SIG-M5 treated with dmso at 0.1 percent for 504 hours (cell line): ENCODE data around the gene SBK3.
"Not testable (repeated sequence)": the region's sequence is repeated elsewhere in the genome, so short reads cannot be mapped to it uniquely, and the experiment has no call there.

Experiments used
- DNase-seq: peaks from one replicate; lab custom pipeline; 2025; ENCODE audit not compliant: unreplicated experiment; lab: John Stamatoyannopoulos, UW

Gene SBK3

DNA sequence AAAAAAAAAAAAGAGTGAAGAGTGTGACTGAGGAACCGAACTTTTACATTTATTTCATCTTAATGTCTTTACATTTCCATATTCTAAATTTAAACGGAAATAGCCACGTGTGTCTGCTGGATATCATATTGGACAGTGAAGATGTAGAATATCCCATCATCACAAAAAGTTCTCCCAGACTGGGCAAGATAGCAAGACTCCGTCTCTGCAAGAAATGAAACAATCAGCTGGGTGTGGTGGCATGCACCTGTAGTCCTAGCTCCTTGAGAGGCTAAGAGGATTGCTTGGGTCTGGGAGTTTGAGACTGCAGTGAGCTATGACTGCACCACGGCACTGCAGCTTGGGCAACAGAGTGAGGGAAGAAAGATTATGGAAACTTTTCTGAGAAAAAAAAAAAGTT lies 31.4 kb upstream of the SBK3 start:
- DNase-seq, result no peak

DNA sequence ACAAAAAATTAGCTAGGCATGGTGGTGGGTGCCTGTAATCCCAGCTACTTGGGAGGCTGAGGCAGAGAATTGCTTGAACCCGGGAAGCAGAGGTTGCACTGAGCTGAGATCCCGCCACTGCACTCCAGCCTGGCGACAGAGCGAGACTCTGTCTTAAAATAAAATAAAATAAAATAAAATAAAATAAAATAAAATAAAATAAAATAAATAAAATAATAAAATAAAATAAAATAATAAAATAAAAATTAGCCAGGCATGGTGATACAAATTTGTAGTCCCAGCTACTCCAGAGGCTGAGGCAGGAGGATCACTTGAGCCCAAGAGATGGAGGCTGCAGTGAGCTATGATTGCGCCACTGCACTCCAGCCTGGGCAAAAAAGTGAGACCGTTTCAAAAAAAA lies 28.6 kb upstream of the SBK3 start:
- DNase-seq, result not testable (repeated sequence)

DNA sequence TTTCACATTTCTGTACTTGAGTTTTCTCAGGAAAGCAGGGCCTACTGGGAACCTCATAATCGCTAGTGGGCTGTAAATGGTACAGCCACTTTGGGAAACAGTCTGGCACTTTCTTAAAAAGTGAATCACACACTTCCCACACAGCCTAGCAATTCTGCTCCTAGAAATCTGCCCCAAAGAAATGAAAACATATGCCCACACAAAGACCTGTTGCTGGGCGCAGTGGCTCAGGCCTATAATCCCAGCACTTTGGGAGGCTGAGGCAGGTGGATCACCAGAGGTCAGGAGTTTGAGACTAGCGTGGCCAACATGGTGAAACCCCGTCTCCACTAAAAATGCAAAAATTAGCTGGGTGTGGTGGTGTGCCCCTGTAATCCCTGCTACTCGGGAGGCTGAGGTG lies 24.1 kb upstream of the SBK3 start:
- DNase-seq, result not testable (repeated sequence)

DNA sequence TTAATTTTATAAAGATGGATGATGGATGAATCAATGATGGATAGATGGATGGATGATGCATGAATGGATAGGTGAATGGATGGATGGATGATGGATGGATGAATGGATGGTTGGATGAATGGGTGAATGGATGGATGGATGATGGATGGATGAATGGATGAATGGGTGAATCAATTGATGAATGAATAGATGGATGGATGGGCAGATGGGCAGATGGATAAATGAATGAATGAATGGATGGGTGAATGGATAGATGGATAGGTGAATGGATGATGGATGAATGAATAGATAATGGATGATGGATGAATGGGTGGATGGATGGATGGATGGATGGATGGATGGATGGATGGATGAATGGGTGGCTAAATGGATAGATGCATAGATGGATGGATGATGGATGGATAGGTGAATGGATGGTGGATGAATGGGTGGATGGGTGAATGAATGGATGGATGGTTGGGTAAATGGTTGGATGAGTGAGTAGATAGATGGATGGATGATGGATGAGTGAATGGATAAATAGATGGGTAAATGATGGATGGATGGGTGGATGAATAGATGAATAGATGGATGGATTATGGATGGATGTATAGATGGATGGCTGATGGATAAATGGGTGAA lies 22.5 kb upstream of the SBK3 start:
- no peak for DNase-seq

DNA sequence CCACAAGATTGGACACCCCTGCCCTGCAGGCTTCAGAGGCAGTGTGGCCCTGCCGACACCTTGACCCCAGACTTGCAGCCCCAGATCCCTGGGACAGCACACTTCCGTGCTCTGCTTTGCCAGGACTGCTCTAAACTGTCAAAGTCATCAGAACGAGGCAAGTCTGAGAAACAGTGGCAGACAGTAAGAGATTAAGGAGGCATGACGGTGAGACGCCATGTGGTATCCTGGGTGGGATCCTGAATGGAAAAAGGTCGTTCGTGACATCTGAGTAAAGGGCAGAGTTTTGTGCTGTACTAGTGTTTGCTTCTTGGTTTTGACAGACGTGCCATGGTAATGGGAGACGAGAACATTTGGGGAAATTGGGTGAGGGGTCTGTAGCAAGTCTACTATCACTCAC lies 21.5 kb upstream of the SBK3 start:
- no peak for DNase-seq

DNA sequence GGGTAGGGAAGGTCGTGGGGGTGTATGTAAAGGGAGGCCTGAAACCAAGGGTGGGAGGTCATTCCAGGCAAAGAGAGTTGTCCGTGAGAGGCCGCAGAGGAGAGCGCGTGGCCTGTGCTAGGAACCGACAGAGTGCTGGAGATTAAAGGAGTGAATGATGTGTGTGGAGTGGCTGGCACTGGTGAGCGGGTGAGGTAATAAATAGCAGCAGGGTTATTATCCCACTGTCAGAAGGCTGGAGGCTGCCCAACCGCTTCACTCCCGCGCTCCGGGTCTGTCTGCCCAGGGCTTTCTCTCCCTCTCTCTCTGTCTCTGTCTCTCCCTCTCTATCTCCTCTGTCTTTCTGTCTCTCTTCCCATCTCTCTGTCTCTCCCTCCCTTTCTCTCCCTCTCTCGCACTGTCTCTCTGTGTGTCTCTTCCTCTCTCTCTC lies 17.9 kb upstream of the SBK3 start:
- no peak for DNase-seq

DNA sequence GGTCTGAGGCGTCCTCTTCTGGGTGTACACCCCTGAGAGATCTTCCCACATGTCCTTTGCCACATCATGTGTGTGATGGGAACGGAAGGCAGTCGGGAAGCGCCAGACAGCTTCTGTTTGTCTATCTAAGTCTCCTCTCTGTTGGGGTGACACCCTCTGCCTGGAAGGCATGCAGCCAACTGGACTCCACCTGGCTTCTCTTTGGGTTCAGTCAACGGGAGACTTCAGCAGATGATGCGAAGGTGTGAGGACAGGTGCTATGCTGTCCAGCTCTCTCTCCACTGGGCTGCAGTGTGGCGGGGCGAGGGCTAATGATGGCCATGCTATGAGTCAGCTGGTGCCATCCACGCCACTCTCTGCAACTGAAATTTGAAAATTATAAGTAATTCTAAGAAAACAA lies 14.3 kb upstream of the SBK3 start:
- DNase-seq, result no peak

DNA sequence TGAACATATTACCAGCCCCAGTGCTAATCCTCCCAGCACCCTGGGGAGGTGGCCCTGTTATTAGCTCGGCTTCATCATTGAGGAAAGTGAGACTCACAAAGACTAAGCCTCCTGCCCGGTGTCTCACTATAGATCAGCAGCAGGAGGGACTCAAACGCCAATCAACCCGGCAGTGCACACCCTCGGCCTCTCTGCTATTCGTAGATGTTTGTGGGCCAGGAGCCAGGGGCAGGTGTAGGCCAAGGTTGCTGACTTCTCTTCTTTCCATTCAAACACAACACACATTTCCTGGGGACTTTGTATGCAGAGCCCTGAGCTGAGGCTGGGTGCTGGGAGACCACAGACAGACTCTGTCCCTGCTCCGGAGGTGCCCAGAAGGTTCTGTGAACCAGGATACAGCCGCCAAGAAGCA lies 9.4 kb upstream of the SBK3 start:
- DNase-seq, result no peak

DNA sequence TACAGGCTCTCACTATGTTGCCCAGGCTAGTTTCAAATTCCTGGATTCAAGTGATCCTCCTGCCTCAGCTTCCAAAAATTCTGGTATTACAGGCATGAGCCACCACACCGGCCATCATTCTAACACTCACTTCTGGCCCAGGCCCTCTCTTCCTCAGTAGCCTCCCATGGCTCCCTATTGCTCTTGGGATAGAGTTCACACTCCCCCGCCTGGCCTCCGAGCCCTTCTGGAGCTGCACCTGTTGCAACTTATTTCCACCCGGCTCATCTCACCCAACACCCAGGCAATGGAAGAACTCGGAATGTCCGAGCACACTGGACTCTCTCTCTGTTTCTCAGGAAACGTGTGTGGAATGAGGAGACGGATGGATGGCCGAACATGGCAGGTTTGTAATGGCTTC lies 9.0 kb upstream of the SBK3 start:
- no peak for DNase-seq

DNA sequence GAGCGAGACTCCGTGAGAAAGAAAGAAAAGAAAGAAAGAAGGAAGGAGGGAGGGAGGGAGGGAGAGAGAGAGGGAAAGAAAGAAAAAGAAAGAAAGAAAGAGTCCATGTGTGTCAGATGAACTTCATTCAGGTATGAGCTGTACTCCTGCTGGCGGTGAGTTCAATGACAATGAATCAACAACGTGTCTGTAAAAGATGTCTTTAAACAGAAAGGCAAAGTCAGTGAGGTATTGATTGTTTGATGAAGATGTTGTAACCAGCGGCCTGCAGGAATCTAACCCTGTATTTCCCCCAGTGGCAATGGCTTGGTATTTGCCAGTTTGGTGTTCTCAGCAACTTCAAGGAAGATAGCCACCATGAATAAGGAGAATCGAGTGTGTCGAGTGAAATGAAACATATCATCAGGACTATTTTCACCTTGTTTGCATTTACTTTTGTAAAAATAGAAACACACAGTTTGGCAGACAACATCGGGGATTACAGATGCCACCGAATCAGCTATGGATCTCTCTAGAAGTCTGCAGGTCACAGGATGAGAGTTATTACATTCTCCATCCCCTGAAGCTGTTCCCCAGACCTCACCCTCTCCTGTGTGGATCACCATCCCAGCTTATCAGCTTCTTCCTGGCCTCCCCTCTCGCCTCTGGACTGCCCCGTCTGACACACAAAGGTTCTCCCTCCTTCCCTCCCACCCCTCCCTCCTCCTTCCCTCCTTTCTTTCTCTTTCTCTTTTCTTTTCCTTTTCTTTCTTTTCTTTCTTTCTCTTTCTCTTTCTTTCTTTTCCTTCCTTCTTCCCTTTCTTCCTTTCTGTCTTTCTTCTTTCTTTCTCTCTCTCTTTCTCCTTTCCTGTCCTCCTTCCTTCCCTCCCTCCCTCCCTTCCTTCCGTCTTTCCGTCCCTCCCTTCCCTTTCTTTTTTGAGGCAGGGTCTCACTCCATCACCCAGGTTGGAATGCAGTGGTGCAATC lies 8.2 kb upstream of the SBK3 start:
- DNase-seq, result no peak

DNA sequence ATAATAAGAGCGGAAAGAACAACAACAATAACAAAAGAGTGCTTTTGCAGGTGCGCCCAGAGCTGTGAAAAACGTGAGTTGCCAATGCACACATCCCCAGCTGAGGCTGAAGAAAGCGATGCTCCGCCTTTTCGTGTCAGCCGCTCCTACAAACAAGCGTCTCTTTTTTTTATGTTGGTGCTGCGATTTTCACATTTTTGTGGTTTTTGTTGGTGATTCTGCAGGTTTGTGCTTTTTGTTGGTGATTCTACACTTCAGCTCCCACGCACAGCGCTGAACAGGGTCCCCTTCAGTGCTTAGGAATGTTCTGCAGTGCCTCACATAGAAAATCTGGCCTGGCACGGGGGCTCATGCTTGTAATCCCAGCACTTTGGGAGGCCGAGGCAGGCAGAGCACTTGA lies 7.3 kb upstream of the SBK3 start:
- DNase-seq, result no peak

DNA sequence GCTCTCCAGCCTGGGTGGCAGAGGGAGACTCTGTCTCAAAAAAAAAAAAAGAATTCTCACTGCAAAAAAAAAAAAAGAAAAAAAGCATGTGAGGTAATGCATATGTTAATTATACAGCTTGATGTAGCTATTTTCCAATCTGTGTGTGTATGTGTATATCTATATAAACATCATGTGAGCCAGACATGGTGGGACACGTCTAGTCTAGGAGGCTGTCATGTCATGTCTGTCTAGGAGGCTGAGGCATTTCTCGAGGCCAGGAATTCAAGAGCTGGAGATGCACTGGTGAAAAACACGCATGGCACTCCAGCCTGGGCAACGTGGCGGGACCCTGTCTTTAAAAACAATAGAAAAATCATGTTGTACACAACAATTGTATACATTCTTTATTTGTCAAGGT lies 6.9 kb upstream of the SBK3 start:
- no peak for DNase-seq

DNA sequence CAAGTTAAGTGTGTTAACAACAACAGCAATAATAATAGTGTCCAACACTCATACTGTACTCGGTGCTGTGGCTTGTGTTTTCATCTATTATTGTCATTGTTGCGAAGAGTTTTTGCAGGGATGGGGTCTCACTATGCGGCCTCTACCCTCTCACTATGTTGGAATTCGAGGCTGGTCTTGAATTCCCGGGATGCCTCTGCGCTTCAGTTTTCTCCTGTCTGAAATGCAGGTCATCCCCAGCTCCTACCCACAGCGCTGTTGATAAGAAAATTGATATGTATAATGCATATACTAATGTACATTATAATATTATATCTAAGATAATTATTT lies 4.9 kb upstream of the SBK3 start:
- DNase-seq, result no peak

DNA sequence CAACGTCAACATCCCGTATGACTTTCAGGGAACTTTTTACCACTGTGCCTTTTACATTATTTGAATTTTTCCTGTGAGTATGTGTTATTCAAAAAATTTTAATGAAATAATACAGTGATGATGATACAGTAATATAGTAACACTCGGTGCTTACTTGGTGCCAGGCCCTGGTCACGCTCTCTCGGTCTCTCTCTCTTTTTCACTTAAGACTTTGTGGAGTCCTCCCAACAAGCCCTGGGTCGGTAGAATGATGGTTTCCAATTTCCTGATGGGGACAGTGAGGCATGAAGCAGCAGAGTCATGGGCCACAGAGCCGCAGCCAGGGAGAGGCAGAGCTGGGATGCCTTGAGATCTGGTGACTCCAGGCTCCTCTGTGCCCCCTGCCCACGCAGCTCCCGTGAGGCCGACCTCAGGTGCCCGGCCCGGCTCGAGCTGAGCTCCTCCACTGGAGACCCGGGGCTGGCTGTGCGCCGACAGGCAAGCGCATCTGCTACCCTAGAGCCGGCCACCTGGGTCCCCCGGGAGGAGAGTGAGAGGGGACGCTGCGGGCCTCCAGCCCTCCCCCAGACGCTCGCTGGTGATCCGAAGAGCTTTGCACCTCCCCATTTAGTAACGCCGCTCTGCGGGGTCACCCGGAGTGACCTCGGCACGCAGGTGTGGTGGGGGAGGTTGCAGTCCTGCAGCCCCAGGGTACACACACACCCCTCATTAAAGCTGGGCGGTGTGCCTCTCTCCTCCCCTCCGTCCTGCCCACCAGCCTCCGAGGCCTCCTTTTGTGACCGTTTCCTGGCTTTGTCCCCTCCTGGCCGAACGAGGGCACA lies 4.4 kb upstream of the SBK3 start:
- no peak for DNase-seq

DNA sequence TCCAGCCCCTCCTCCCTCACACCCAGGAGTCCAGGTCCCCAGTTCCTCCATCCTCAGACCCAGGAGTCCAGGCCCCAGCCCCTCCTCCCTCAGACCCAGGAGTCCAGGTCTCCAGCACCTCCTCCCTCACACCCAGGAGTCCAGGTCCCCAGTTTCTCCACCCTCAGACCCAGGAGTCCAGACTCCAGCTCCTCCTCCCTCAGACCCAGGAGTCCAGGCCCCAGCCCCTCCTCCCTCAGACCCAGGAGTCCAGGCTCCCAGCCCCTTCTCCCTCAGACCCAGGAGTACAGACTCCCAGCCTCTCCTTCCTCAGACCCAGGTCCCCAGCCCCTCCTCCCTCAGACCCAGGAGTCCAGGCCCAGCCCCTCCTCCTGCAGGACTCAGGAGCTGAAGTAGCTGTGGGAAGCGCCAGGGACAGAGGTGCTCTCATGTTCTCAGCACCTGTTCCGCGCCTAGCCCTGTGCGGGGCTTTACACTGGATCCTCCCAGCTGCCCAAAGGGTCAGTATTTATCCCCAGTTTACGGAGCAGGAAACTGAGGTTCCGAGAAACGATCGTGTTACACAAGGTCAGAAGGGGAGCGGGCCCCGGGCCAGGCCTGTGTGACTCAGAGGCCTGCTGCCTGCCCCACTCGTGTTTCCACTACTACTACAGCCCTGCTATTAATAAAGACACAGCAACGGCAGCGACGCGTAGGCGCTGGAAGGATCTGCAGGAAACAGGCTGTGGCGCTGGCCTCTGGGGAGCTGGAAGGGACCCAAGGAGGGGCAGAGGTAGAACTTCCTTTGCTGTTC lies 1.7 kb upstream of the SBK3 start:
- DNase-seq, result no peak

DNA sequence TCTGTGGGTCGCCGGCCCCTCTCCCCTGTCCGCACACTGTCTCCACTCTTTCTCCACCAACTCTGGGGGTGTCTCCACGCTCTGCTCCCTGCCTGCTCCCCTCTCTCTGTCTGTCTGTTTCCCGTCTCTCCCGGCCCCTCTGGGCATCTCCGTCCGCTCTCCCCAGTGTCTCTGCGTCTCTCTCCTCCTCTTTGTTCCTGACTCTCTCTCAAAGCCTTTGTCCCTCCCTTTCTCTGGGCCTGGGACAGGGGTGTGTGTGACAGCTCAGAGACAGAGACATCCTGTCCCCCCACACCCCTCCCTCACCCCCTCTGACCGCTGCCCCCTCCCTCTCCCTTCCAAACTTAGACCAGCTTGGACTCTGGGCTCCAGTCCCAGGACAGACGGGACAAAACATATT lies 668 bp upstream of the SBK3 start:
- no peak for DNase-seq

DNA sequence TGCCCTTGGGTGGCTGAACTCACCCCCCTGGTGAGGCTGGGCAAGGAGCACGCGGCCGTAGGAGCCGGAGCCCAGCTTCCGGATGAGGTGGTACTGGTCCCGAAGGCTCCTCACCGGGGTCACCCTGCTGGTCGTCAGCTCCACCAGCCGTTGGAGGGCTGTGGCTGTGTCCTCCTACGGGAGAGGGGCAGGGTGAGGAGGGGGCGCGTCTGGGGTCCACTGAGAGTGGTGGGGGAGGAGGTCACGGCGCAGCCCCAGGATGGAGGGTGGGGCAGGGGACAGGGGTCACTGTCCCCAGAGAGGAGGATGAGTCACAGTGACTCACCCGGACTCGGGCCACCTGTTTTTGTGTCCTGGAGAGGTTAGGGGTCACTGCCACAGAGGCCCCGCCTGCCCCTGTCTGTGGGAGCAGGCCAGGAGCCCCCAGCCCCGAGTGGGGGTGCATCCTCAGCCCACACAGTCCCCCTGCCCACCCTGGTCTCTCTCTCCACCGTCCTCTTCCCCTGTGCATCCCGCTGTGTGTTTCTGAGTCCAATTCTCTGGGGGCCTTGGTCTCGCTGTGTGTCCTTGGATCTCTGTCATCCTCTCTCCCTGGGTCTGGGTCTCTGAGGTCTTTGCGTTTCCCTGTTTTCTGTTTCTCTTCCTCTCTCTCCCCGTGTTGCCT lies 435 bp downstream of the SBK3 start:
- DNase-seq, result no peak

DNA sequence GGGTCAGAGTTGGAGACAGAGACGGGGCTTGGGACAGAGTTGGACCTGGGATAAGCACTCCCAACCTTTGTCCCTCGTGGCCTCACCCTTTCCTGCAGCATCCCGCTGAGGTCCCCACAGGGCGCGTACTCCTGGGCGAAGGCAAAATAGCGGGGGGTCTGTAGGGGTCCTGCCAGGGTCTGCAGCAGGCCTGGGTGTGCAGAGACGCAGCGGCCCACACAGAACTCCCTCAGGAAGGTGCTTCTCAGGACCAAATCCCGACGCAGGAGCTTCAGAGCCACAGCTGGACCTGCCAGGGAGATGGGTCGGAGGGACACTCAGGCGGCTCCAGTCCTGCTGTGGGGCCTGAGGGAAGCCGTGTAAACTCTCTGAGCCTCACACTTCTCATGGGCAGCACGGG lies 1.3 kb downstream of the SBK3 start:
- no peak for DNase-seq

DNA sequence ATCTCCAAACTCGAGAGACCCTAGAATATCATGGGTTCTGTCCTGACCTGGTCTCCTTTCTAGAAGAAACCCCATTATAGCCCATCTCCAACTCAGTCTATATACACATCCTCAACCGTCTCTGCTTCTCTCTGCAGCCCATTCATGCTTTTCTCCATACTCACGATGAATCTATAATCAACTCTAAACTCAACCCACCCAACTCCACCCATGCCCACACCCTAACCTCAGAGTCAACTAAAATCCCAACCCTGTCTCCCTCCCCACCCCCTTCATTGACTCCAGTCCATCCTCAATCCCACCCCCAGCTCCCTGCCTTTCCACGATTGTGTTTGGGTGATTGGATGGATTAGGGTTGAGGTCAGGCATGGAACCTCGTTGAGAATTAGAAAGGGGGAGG lies 1.8 kb downstream of the SBK3 start:
- DNase-seq, result no peak

DNA sequence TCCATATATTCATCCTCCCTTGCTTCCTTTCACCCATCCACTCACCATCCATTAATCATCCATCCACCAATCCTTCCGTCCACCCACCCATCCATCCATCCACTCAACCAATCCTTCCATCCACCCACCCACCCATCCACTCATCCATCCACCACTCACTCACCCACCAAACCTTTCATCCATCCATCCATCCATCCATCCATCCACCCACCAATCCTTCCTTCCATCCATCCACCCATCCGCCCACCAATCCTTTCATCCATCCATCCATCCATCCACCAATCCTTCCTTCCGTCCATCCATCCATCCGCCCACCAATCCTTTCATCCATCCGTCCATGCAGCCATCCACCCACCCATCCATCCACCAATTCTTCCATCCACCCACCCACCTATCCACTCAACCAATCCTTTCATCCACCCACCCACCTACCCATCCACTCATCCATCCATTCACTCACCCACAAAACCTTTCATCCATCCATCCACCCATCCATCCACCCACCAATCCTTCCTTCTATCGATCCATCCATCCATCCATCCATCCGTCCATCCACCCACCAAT lies 3.0 kb downstream of the SBK3 start:
- no peak for DNase-seq
